Activated CD8-positive, alpha-beta memory T cell treated with anti-CD3 and anti-CD28 coated beads, Interleukin-2, amount 50 U/mL, for 48 hours (primary cell): ENCODE measurements around the gene CLUH.

Source experiments
- DNase-seq: peaks from one replicate; pipeline ENCODE4 v3.0.0-alpha.2; 2020

The CLUH gene

DNA sequence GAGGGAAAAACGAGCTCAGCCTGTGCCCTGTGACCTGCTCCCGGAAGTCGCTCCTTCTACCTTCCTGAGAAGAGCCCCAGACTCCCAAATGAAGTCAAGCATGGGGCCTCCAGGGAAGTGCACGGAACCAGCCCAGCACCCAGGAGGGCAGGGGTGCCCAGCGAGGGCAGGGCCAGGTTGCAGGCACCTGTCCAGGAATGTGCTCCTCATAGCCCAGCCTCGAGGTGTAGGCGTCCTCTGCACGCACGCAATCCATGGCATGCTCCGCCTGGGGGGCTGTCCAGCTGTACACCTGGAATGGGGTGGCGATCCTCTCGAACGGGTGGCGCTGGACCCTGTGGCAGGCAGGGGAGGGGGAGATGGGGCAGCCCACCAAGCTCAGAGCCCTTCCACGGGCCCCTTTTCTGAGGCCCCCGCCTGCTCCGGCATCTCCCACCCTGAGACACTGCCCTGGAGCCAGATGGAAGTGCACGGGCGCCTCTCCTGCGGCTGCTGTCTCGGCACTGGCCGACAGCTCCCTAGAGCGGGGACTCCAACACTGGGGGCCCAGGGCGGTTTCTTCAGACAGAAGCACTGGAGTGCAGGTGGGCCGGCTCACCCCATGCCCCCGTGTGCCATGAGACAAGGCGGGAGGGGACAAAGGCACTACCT, 10.9 kb downstream of the CLUH start:
- no peak for DNase-seq

DNA sequence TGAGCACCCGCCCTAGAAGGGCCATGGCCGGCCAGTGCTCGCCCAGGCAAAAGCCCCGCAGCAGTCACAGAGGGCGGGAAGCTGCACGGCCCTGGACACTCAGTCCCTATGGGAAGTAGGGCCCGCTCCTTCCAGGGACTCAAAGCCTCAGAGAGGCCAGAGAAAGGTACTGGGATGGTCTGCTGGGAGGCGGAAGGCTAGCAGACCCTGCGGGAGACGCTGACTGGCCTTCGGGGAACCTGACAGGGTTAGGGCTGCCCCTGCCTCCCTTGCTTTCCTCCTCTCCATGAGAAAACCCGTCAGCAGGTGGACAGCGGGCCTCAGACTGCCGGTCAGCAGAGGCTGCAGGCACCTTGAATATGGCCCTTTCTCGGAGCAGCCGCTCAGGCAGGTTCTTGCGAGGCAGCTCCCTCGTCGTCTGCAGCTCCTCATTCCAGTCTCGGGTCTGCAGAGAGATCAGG, 11.5 kb downstream of the CLUH start:
- DNase-seq = peak; percentile 47

DNA sequence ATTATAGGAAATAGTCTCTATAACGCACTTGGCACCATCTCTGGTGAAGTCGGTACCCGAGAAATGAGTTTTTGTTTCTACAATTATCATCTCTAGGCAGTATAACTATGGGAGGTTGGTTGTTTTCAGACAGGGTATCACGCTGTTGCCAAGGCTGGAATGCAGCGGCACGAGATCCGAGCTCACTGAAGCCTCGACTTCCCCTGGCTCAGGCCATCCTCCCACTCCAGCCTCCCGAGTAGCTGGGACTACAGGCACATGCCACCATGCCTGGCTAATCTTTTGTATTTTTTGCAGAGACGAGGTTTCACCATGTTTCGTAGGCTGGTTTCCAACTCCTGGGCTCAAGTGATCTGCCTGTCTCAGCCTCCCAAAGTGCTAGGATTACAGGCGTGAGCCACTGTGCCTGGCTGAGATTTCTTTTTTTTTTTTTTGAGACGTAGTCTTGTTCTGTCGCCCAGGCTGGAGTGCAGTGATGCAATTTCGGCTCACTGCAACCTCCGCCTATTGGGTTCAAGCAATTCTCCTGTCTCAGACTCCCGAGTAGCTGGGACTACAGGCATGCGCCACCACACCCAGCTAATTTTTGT, 12.3 kb downstream of the CLUH start:
- DNase-seq = peak; percentile 37

DNA sequence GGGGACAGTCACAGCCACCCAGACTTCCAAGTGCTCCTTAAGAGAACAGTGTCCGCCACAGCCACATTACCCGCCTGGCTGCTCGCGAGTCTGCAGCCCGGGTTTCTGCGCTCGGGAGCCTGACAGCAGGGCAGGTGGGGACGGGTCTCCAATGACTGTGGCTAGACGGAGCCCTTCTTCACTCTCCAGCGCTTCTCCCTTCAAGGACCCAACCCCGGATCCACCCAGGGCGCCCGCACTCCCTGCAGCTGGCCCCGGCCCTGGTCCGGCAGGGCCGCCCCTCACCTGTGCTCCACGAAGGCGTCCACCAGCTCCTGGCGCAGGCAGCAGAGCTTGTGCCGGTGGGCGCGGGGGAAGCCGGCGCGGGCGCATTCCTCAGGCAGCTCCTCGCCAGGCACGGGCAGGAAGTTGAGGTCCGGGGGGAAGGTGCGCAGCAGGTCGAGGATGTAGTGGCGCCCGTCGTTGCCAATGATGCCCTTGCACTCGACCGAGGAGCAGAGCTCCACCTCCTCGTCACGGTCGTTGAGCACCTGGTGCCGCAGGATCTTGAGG, 13.9 kb downstream of the CLUH start:
- peak; percentile 52 for DNase-seq

DNA sequence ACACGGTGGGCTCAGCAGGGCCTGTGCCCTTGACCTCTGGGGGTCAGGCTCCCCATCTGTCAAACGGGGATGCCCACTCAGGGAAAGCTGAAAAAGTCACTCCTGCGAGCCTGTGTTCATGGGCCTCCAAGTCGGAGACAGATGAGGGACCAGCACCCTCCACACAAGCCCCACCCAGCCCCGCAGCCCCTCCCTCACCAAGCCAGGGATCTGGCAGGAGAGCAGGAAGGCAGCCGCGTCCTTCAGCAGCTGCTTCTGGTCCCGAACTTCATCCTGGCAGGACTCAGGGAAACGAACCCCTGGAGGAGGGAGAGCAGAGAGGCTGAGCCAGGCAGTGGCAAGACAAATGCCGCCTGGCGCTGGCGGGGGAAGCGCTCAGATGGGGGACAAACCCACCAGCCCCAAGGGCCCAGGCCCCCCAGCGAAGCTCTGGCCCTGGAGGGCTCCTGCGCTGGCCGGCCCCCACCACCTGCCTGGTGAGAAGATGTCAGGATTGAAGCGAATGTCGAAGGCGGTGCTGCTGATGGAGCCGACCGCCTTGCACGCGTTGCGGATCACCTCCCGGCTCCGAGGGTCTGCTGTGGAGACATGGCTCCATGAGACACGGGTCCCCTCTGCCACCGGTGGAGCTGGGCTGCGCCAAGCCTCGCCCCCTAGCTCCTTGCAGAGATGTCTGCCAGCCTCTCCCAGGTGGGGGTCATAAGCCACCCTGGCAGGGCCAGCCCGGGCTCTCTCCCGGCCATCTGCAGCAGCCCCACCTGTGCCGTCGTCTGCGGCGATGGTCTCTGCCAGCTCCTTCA, 15.4 kb downstream of the CLUH start:
- DNase-seq = peak; percentile 49

DNA sequence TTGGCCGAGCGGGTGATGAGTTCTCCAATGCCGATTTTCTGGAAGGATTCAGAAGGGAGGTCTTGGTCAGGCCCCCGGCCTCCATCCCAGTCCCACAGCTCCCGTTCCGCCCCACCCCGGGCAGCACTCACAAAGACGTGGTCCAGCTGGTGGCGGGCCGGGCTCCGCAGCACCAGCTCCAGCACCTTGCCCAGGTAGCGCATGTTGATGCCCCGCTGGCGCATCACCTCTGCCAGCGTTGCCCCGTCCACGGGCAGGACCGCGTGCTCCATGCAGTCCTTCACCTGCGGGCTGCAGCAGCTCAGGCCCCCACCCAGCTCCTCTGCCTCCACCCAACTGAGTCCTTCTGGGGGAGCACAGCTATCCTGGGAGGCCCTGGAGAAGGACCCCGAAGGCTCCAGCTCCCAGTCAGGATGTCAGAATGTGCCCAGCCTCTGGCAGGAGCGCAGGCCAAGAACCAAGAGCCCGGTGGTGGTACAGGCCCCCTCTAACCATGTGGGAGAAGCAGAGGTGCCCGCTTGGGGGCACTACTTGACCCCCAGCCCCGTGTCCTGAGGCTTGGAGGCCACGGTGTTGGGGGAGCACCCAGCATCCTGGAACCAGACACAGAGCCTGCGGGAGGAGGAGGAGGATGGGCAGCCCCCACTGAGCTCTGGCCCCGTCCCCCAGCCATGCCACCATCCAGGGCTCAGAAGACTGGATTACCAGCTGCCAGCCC, 16.2 kb downstream of the CLUH start:
- peak; percentile 48 for DNase-seq

DNA sequence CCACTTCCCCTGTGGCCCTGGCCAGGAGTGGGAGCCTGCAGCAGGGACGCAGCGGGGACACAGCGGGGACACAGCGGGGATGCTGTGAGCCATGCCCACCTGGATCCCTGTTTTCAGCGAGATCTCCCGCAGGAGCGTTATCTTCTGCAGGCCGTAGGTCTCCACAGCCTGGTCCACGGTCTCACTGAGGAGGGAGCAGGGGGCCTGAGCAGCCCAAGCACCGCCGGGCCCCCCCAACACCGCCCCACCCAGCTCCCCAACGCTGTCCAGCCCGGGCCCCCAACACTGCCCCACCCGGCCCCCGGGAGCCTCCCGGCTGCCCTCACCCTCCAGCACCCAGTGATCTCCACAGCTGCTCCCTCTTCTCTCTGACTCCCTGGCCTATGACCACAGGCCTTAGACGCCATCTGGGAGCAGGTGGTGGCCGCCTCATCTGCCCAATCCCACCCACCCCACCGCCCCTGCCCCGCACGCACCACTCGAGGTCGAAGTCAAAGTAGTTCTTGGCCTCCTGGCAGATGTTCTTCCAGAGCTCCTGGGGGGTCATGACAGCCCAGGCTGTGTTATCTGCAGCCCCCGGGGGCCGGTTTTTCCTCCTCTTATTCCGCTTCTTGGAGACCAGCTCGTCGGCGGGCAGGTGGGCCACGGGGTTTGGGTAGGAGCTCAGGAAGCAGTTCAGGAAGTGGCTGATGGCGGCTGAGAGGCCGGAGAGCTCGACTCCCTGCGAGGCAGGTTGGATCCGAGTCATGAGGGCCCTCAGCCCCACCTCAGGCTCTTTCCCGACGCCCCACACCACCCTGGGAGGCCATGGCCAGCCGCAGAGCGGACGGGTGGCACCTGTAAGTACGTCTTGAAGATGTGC, 17.0 kb downstream of the CLUH start:
- no peak for DNase-seq

DNA sequence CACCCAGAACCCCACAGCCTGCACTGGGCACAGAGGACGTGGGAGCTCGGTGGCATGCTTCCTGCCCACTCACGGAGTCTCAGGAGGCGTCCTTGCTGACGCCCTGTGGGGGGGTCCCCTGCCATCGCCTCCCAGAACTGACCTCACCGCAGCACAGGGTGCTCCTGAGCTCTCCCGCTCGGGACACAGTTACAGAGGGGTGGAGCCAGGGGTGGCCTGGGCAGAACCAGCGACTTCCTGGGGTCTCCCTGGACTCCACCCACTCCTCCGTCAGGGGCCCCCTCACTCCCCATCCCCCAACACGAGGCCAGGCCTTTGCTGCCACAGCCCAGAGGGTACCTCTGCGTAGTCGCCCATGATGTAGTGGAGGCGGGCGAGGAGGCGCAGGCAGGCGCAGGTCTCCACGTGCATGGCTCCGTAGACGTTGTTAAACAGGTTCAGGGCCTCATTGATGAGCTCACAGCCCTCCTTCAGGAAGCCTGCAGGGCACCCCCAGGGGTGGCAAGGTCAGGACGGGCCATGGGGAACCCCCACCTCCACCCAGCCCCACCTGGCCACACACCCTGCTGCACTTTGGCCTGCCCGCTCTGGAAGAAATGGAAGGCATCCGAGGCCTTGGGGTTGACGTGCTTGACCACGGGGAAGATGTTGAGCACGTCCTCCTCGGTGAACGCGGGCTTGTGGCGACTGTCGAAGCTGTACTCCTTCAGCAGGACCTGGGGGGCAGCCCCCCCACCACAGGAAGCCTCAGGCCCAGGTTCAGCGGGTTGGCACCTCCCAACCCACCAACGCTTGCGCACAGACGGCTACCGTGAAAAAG, 17.8 kb downstream of the CLUH start:
- DNase-seq = peak; percentile 54

DNA sequence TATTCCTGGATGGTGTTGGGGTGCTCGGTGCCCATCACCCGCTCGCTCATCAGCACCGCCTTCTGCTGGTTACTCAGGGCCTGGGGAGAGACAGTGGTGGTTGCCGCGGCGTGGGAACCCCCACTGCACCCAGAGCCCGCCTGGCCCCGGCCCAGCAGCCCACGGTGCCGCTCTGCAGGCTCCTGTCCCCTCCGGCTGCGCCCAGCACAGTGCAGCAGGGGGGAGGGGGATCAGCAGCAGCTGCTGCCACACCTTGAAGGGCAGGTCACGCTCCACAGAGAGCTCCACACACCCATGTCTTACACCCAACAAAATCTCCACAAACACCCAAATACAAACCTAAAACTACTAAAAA, 18.8 kb downstream of the CLUH start:
- DNase-seq = peak; percentile 50

DNA sequence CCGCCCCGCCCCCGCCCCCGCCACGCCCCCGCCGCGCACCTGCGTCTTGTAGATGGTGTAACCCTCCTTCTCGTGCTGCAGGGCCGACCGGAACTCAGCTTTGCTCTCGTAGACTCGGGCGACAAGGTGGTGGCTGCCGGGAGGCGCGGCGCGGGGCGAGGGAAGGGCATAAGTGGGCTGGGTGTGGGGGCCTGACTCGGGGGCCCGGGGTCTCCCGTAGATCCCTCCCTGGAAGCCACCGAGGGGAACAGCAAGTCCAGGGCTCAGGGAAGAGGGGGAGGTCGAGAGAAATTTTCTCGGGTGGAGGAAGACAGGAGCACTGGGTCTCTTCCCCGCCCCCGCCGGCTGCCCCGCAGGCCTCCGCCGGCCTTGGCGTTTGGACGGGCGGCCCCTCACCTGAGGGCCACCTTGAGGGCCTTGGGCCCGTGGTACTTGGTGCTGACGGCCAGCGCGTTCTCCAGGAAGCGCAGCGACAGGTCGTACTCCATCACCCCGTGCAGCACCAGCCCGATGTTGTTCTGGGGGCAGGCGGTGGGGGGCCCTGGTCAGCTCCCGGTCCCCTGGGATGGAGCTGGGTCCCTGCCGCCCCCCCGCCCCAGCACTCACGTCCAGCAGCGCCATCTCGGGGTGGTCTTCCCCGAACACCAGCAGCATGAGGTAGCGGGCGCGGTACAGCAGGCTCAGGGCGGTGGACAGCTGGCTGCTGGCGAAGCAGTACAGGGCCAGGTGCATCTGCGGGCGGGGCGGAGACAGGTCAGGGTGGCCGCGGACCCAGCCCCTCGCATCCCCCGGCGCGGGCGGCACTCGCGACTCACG, 19.4 kb downstream of the CLUH start:
- DNase-seq = peak; percentile 47

DNA sequence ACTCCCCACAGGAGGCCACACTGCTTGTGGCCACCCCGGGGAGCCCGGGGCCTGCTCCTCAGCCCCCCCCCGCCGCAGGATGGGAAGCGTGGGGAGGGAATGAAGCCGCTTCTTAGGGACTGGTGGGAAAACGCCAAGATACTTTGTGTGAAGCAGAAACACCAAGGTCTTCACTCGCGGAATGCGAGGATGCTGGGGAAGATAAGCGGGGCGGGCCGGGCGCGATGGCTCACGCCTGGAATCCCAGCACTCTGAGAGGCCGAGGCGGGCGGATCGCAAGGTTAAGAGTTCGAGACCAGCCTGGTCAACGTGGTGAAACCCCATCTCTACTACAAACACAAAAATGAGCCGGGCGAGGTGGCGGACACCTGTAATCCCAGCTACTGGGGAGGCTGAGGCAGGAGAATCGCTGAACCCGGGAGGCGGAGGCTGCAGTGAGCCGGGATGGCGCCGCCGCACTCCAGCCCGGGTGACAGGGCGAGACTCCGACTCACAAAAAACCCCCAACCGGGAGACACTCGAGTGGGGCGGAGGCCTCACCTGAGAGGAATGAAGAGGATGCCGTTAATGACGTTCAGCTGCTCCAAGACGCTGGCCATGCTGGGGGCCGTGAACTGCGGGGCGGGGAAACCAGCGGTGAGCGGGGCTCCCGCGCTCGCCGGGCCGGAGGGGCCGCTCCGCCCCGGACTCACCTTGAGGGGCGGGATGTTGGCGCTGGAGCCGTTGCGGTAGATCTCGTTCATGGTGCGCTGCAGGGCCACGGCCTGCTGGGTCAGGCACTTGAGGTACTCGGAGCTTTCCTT, 20.3 kb downstream of the CLUH start:
- peak; percentile 49 for DNase-seq

DNA sequence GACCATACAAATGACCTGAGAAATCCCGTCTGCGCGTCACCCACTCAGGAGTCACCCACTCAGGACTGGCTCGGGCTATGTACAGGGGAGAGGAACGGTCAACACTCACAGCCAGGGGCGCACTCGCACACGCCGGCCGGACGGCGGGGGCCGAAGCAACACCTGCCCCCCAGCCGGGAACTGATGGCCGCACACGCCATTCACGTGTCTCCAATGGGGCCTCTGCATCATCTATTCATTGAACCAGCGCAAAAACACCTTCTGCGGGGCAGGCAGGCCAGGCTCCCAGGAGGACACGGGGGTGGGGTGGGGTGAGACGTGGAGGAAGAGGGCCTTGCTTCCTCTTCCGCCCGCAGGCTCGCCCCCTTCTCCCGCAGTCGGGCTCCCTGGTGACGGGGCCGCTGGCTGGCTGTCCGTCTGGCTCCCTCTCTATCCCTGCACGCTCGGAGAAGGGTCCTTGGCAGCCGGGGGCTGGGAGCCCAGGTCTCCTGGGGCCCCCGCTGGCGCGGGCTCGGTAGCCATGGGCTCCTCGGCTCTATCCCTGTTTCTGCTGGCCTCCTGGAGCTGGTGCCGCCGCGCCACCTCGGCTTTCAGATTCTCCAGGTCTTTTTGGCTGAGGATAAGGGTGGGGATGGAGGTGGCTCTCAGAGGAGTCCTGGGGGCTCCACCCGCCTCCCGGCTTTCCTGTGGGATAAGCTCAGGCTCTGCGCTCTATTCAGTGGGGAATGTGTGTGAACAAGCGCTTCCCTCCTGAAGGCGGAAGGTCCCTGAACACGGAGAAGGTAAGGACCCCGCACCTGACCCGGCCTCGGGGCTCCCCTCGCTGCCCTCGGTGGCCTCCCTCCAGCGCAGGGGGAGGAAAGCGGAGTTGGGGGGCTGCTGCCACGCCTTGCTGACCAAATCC, 21.1 kb downstream of the CLUH start:
- DNase-seq = peak; percentile 52

DNA sequence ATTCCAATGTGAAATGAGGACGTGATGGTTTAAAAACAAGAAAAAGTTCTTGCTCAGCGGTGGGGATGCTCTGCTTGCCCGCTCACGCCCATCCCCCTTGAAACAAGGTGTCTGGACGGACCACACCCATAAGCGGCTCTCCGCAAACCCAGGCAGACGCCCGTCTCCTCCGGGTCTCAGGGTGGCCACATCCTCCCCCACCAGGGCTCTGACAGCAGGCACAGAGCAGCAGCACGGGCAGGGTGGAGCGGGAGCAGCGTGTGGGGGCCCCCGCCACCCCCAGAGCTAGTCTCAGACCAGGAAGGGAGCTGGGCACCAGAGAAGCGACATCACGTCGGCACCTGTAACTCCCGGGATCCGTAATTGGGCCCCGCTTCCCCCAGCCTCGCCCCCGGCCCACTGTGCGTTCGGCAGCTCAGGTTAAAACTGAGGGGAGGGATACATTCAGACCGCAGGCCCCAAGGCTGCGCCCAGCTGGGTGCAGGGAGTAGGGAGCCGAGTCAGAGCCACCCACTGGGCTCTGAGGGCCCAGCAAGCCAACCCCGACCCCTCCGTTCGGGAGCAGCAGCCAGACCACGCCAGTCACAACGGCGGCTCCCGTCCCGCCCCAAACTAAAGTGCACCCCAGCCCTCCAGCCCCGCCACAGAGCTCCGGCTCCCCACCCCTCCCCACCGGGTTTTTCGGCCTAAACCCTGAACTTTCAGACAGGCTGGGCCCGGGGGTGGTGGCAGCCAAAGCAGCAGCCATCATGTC, 22.0 kb downstream of the CLUH start:
- DNase-seq = peak; percentile 54

DNA sequence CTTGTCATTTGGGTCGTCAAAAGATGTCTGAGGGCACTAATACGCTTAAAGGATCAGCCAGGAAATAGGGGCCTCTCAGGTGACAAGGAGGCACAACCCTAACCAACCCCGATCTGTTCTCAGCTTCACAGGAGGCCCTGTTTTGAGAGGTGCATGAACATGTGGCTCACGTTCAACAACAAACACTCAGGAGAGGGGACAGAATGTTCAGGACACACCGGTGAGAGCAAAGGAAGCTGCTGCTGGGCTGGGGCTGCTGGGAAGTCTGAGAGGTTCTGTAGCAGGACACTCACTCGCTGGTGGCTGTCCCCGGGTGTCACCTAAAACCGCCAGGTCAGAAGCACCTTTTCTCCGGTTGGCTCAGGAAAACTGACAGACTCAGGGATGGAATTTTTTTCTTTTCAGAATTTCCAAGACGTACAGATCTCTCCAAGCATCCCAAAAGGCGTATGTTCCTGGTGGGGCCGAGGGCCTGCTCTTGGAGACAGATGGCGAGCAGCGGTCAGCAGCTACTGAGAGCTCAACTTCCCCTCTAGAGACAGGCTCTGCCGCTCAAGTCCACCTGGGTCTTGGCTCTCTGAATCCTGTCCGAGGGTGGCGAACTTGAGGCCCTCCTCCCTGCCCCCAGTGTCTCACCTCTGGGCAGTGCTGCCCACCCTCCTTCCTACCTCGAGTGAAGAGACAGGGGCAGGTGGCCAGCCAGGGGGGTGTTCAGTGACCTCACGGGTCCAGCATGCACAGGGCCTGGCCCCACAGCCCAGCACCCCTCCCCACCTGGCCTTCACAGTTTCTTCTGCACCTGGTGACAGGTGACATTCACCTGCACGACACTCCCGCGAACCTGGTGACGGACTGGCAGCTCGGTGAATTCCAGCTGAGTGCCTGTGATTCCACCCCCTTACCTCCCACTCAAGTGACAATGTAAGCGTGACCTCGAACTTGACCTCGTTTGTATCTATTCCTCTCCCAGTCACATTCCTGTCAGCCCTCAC, 22.9 kb downstream of the CLUH start:
- peak; percentile 56 for DNase-seq

DNA sequence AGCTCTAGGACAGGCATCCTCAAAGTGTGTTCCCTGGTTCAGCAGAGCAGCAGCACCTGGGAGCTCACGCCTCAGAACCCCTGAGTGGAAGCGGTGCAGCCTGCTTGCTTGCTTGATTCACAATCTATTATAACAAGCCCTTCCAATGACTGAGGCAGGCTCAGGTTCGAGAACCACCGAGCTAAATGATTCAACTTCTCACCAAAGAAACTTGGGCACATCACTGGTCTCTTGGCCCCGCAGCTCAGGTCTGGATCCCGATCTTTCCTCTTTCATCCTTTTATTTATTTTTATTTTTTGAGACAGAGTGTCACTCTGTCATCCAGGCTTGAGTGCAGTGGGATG, 24.5 kb downstream of the CLUH start:
- DNase-seq = no peak

DNA sequence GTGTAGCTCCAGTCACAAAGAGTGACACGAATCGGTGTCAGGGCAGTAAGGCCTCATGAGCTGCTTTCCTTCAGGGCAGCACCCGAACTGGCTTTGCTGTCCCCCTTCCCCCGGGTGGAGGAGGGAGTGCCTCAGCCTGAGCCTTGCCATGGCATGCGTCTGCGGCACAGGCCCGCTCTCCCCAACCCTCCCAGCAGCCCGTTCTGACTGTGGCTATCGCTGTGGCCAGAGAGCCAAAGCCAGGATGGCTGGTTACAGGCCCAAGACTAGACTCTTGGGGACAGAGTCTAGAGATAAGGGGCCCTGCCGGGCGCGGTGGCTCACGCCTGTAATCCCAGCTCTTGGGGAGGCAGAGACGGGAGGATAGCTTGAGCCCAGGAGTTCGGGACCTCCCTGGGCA, 25.9 kb downstream of the CLUH start:
- no peak for DNase-seq
